Smooth muscle cell (in vitro differentiated cells): ENCODE results near the gene CDH13. TPM values are rescaled to one million over a fixed set of nuclear protein-coding genes. Genes with fewer than 3 reads are reported as not detected.

ENCODE experiments used
- DNase-seq: peaks from one replicate; lab custom pipeline; 2025; ENCODE audit not compliant: unreplicated experiment; lab: John Stamatoyannopoulos, UW
- H2AFZ ChIP-seq: fragments of 200-600 bp; sonication (generic); 2 replicates; pipeline ENCODE4 v1.6.0; 2016; ENCODE audit warnings: antibody characterized with exemption, low read depth, mild to moderate bottlenecking
- H3F3A ChIP-seq: fragments of 200-600 bp; sonication (generic); 2 replicates; pipeline ENCODE4 v1.6.0; 2017; ENCODE audit warnings: antibody characterized with exemption, low read depth
- H3K27ac ChIP-seq: fragments of 200-600 bp; sonication (generic); 2 replicates; pipeline ENCODE4 v1.5.1; 2016; ENCODE audit warnings: low read depth, mild to moderate bottlenecking
- H3K27me3 ChIP-seq: fragments of 200-600 bp; sonication (generic); 2 replicates; pipeline ENCODE4 v1.6.1; 2016; ENCODE audit warnings: low read depth, mild to moderate bottlenecking
- H3K36me3 ChIP-seq: fragments of 200-600 bp; sonication (generic); 2 replicates; pipeline ENCODE4 v1.5.1; 2016; ENCODE audit warnings: low read depth
- H3K4me1 ChIP-seq: fragments of 200-600 bp; sonication (generic); 2 replicates; pipeline ENCODE4 v1.5.1; 2016; ENCODE audit warnings: low read depth
- H3K4me2 ChIP-seq: fragments of 200-600 bp; sonication (generic); 2 replicates; pipeline ENCODE4 v1.6.0; 2016; ENCODE audit warnings: mild to moderate bottlenecking
- H3K4me3 ChIP-seq: fragments of 200-600 bp; sonication (generic); 2 replicates; pipeline ENCODE4 v1.5.1; 2016; ENCODE audit warnings: mild to moderate bottlenecking
- H3K79me2 ChIP-seq: fragments of 200-600 bp; sonication (generic); 2 replicates; pipeline ENCODE4 v1.6.0; 2016; ENCODE audit warnings: low read depth, mild to moderate bottlenecking
- H3K9ac ChIP-seq: fragments of 200-600 bp; sonication (generic); 2 replicates; pipeline ENCODE4 v1.6.0; 2016; ENCODE audit warnings: low read depth
- H3K9me3 ChIP-seq: fragments of 200-600 bp; sonication (generic); replicated peaks from 2 replicates; pipeline ENCODE4 v1.5.1; 2016; ENCODE audit warnings: low read depth
- H4K20me1 ChIP-seq: fragments of 200-600 bp; sonication (generic); 2 replicates; pipeline ENCODE4 v1.6.0; 2016; ENCODE audit warnings: low read depth
- CTCF ChIP-seq: fragments of 200-600 bp; sonication (generic); IDR thresholded peaks from 2 replicates; pipeline ENCODE4 v1.5.1; 2017; ENCODE audit warnings: borderline replicate concordance, mild to moderate bottlenecking, antibody characterized with exemption; ENCODE audit not compliant: insufficient read depth, poor library complexity, severe bottlenecking
- WGBS: methylation state at CpG from one replicate; pipeline ENCODE4 v1.1.7; 2016; ENCODE audit warnings: low lambda C conversion rate; 5-methylcytosine and 5-hydroxymethylcytosine counted together
- polyA plus RNA-seq: library from polyadenylated mRNA; unstranded; fragments of >200 nt; fragmentation: Nextera tagmentation; extraction: Ambion mirVana; gene quantifications from 2 replicates; pipeline ENCODE4 v1.2.1, GENCODE V29; 2016
- total RNA-seq: library from RNA; depleted of rRNA; stranded (reverse); fragments of >200 nt; gene quantifications from 2 replicates; pipeline ENCODE4 v1.2.3, GENCODE V29; 2014

Gene CDH13
- total and polyA plus RNA-seq, 2 experiments from 2014 or later, result 12.1 to 32.2 TPM

GRCh38 chr16:83674931-83675535, 1048.3 kb downstream of the CDH13 start:
- Histone ChIP-seq H3K4me3 (no peak overlapping the region), H4K20me1 (no peaks in the 10 kb centered on the region), H3K27ac (no peak overlapping the region), H3K79me2 (no peaks in the 10 kb centered on the region), H2AFZ (no peak overlapping the region), H3F3A (no peaks in the 10 kb centered on the region), H3K36me3 (no peaks in the 10 kb centered on the region), H3K4me2 (no peak overlapping the region), H3K4me1 (peaks cover 9% of the 10 kb centered on the region), H3K9me3 (no peaks in the 10 kb centered on the region), H3K27me3 (peaks cover 5% of the 10 kb centered on the region), H3K9ac (no peak overlapping the region)
- WGBS, result 58% methylated on average over 5 of the region's 5 CpGs
- no peak for TF ChIP-seq CTCF
- no peak for DNase-seq

- 99% methylated on average over 6 of the region's 6 CpGs for WGBS
- Histone ChIP-seq H2AFZ (no peak overlapping the region), H3K4me1 (peaks cover 9% of the 10 kb centered on the region), H3K36me3 (no peaks in the 10 kb centered on the region), H3K4me2 (no peak overlapping the region), H4K20me1 (no peaks in the 10 kb centered on the region), H3K9ac (no peak overlapping the region), H3K4me3 (no peak overlapping the region), H3K27me3 (peaks cover 12% of the 10 kb centered on the region), H3K9me3 (no peaks in the 10 kb centered on the region), H3F3A (no peaks in the 10 kb centered on the region), H3K79me2 (no peaks in the 10 kb centered on the region), H3K27ac (no peak overlapping the region)
- DNase-seq, result no peak
- TF ChIP-seq CTCF, result no peak
These were observed 1049.3 kb downstream of the CDH13 start for GRCh38 chr16:83676086-83676485.

- H3K9ac ChIP-seq, result no peak overlapping the region
- H3K9me3 ChIP-seq, result no peaks in the 10 kb centered on the region
- H3K27me3 ChIP-seq, result peaks cover 23% of the 10 kb centered on the region
- no peaks in the 10 kb centered on the region for H4K20me1 ChIP-seq
- no peaks in the 10 kb centered on the region for H3K36me3 ChIP-seq
- no peak overlapping the region for H2AFZ ChIP-seq
- WGBS, result 88% methylated on average over 4 of the region's 4 CpGs
- H3K79me2 ChIP-seq, result no peaks in the 10 kb centered on the region
- no peak for DNase-seq
- H3F3A ChIP-seq, result no peaks in the 10 kb centered on the region
- no peak overlapping the region for H3K27ac ChIP-seq
- TF ChIP-seq CTCF, result no peak
- no peak overlapping the region for H3K4me2 ChIP-seq
- H3K4me1 ChIP-seq, result peaks cover 9% of the 10 kb centered on the region
- no peak overlapping the region for H3K4me3 ChIP-seq
These were observed 1054.2 kb downstream of the CDH13 start for GRCh38 chr16:83680980-83681379.

- no peaks in the 10 kb centered on the region for H4K20me1 ChIP-seq
- 77% methylated on average over 9 of the region's 9 CpGs for WGBS
- H3K4me3 ChIP-seq, result no peak overlapping the region
- H3K27ac ChIP-seq, result no peak overlapping the region
- no peaks in the 10 kb centered on the region for H3K79me2 ChIP-seq
- TF ChIP-seq CTCF, result no peak
- no peaks in the 10 kb centered on the region for H3K36me3 ChIP-seq
- no peak overlapping the region for H3K9ac ChIP-seq
- peaks cover 23% of the 10 kb centered on the region for H3K27me3 ChIP-seq
- H2AFZ ChIP-seq, result no peak overlapping the region
- no peaks in the 10 kb centered on the region for H3K9me3 ChIP-seq
- DNase-seq, result no peak
- no peak overlapping the region for H3K4me2 ChIP-seq
- no peaks in the 10 kb centered on the region for H3F3A ChIP-seq
- peaks cover 9% of the 10 kb centered on the region for H3K4me1 ChIP-seq
These were observed 1054.7 kb downstream of the CDH13 start for GRCh38 chr16:83681381-83681956.
